ENCODE measurements around the gene EEA1. TPM values are rescaled to one million over a fixed set of nuclear protein-coding genes. Genes with fewer than 3 reads are reported as not detected.

Gene EEA1
- total RNA-seq, 1 donor from 2014 or later = 19.6 TPM

DNA sequence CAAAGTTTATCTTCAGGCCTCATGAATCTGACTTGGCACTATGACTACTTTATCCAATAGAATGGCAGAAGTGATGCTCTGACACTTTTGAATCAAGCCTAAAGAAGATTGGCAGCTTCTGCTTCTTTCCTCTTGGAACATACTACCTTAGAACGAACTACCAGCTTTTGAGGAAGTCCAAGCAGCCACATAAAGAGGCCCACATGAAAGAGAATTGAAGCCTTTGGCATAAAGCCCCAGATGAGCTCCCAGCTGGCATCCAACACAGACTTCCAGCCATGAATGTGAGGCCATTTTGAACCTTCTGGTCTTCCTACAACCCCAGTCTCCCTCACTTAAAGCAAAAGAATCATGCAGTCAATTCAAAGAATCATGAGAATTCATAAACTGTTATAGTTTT lies 65.8 kb downstream of the EEA1 start:
- DNase-seq (ENCODE audit: low spot score, unreplicated experiment) = no peak
- TF ChIP-seq, protein P1, sequence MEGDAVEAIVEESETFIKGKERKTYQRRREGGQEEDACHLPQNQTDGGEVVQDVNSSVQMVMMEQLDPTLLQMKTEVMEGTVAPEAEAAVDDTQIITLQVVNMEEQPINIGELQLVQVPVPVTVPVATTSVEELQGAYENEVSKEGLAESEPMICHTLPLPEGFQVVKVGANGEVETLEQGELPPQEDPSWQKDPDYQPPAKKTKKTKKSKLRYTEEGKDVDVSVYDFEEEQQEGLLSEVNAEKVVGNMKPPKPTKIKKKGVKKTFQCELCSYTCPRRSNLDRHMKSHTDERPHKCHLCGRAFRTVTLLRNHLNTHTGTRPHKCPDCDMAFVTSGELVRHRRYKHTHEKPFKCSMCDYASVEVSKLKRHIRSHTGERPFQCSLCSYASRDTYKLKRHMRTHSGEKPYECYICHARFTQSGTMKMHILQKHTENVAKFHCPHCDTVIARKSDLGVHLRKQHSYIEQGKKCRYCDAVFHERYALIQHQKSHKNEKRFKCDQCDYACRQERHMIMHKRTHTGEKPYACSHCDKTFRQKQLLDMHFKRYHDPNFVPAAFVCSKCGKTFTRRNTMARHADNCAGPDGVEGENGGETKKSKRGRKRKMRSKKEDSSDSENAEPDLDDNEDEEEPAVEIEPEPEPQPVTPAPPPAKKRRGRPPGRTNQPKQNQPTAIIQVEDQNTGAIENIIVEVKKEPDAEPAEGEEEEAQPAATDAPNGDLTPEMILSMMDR (IDR thresholded peaks at IDR 0.05; ENCODE audit: unreplicated experiment) = no peak
- Mint-ChIP-seq H3K4me1 (ENCODE audit: low read depth) (peaks cover 2% of the 10 kb centered on the region), H3K27ac (no peak overlapping the region), H3K36me3 (ENCODE audit: insufficient read depth) (peaks cover 13% of the 10 kb centered on the region), H3K4me3 (ENCODE audit: low read depth) (no peak overlapping the region), H3K27me3 (no peaks in the 10 kb centered on the region), H3K9me3 (ENCODE audit: low read depth) (no peaks in the 10 kb centered on the region)

DNA sequence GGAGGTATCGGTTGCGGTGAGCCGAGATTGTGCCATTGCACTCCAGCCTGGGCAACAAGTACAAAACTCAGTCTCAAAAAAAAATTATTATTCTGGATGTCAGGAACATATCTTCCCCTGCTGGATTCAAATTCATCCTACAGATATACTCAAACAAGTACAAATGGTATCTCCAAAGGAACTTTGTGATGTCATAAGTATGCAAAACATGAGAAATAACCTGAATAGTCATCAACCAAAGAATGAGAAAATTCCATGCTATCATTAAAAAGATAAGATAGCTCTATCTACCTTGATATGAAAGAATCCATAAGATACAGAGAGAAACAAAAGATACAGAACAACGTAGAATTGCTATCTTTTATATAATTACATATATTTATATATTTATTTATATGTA lies 67.7 kb downstream of the EEA1 start:
- peaks cover 4% of the 10 kb centered on the region for H3K9me3 Mint-ChIP-seq (ENCODE audit: low read depth)
- TF ChIP-seq, protein P1 (IDR thresholded peaks at IDR 0.05; ENCODE audit: unreplicated experiment) = no peak
- peaks cover 2% of the 10 kb centered on the region for H3K4me1 Mint-ChIP-seq (ENCODE audit: low read depth)
- DNase-seq (ENCODE audit: low spot score, unreplicated experiment) = no peak
- no peak overlapping the region for H3K27ac Mint-ChIP-seq
- H3K4me3 Mint-ChIP-seq (ENCODE audit: low read depth) = no peak overlapping the region
- peaks cover 20% of the 10 kb centered on the region for H3K36me3 Mint-ChIP-seq (ENCODE audit: insufficient read depth)
- H3K27me3 Mint-ChIP-seq = no peaks in the 10 kb centered on the region

DNA sequence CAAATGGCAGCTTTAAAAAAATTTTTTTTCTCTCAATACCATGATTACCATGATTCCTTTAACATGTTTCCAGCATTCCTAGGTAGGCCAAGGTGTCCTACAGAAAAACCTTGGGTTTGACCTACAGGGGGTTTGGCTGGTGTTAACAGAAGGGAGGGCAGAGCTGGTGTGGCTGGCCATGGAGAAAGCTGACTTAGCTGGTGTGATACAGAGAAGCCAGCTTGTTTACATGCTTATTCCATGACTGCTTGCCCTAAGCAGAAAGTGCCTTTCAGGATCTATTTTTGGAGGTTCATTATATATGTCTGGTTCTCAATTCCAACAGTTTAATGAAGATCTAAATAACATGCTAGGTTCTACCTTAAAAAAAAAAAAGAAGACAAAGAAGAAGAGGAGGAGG lies 68.6 kb downstream of the EEA1 start:
- H3K36me3 Mint-ChIP-seq (ENCODE audit: insufficient read depth) = peaks cover 20% of the 10 kb centered on the region
- no peak overlapping the region for H3K4me3 Mint-ChIP-seq (ENCODE audit: low read depth)
- no peak for DNase-seq (ENCODE audit: low spot score, unreplicated experiment)
- peak overlapping the region; percentile 42 for H3K27ac Mint-ChIP-seq
- no peaks in the 10 kb centered on the region for H3K27me3 Mint-ChIP-seq
- TF ChIP-seq, protein P1 (IDR thresholded peaks at IDR 0.05; ENCODE audit: unreplicated experiment) = no peak
- H3K4me1 Mint-ChIP-seq (ENCODE audit: low read depth) = peaks cover 2% of the 10 kb centered on the region
- H3K9me3 Mint-ChIP-seq (ENCODE audit: low read depth) = peaks cover 4% of the 10 kb centered on the region

DNA sequence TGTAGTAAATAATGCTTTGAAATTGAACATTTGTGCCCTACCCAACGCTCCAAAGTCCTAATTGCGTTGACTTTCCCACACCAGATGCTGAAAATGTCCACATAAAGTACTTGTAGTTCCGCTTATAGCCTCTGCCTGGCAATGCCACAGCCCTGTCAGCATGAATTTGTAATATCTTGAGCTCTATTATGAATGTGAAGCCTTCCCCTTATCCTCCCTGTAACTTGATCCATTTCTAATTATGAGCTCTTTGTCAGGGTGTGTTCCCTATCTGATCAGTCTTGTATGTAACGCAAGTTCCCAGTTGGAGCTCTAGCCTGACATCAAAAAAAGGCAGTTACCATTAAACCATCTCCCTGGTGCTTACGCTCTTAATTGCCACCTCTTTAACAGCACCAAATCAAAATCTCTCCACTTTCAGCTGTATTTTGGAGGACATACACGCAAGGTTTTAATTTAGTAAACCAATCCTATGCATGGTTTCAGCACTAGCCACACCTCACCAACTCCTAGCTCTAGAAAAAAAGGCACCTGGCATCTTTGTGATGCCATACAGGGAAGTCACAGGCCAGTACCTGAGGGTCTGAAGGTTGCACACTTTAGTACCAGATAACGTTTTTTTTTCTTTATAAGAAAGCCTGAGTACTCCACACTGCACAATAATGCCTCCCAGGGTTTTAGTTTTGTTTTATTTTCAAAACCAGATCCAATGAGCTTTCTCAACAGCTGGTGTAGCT lies 69.3 kb downstream of the EEA1 start:
- H3K36me3 Mint-ChIP-seq (ENCODE audit: insufficient read depth) = peaks cover 21% of the 10 kb centered on the region
- no peak for DNase-seq (ENCODE audit: low spot score, unreplicated experiment)
- peaks cover 2% of the 10 kb centered on the region for H3K4me1 Mint-ChIP-seq (ENCODE audit: low read depth)
- H3K9me3 Mint-ChIP-seq (ENCODE audit: low read depth) = peaks cover 6% of the 10 kb centered on the region
- H3K27ac Mint-ChIP-seq = no peak overlapping the region
- no peaks in the 10 kb centered on the region for H3K27me3 Mint-ChIP-seq
- no peak overlapping the region for H3K4me3 Mint-ChIP-seq (ENCODE audit: low read depth)
- TF ChIP-seq, protein P1 (IDR thresholded peaks at IDR 0.05; ENCODE audit: unreplicated experiment) = no peak

DNA sequence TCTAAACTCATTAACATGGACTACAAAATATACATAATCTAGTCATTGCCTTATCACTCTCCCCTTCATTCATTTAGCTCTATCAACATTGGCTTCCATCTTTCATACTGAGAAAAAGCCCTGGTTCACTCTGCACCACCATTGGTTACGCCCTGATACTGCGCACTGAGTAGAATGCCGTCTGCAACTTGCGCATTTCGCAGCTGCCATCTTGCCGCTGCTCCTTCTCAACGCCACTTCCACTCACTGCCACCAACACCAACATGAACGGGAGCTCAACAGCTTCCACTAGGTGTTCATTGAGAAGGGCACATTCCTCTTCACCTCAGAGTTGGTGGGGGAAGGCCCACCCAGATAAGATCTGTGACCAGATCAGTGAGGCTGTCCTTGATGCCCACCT lies 71.3 kb downstream of the EEA1 start:
- Mint-ChIP-seq H3K27me3 (no peaks in the 10 kb centered on the region), H3K36me3 (ENCODE audit: insufficient read depth) (peaks cover 18% of the 10 kb centered on the region), H3K27ac (no peak overlapping the region), H3K9me3 (ENCODE audit: low read depth) (peaks cover 8% of the 10 kb centered on the region), H3K4me1 (ENCODE audit: low read depth) (peaks cover 2% of the 10 kb centered on the region), H3K4me3 (ENCODE audit: low read depth) (no peak overlapping the region)
- DNase-seq (ENCODE audit: low spot score, unreplicated experiment) = no peak
- TF ChIP-seq, protein P1 (IDR thresholded peaks at IDR 0.05; ENCODE audit: unreplicated experiment) = no peak
